ENCODE measurements around the gene FUCA2.
"Not testable (repeated sequence)": the region's sequence is repeated elsewhere in the genome, so short reads cannot be mapped to it uniquely, and the experiment has no call there.

The FUCA2 gene

GRCh38 chr6:143490775-143491174 lies 20.7 kb downstream of the FUCA2 start:
- no peak for DNase-seq

DNA sequence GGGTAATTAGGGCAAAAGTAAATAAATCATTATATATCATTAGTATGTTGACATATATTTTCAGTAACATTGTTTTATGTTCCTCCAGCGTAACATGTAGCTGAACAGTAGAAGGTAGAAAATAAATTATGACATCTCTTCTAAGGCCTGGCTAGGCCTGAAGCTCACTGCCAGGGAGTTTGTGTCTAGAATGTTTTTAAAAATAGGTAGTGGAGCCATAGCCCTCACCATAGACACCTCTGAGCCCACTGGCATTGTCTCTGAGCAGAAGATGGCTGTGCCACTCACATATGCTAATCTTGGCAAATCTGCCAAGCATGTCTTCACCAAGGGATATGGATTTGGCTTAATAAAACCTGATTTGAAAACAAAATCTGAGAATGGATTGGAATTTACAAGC lies 21.3 kb downstream of the FUCA2 start:
- no peak for DNase-seq

GRCh38 chr6:143486752-143487151 lies 24.8 kb downstream of the FUCA2 start:
- DNase-seq, result no peak

GRCh38 chr6:143485967-143486366 lies 25.6 kb downstream of the FUCA2 start:
- no peak for DNase-seq

DNA sequence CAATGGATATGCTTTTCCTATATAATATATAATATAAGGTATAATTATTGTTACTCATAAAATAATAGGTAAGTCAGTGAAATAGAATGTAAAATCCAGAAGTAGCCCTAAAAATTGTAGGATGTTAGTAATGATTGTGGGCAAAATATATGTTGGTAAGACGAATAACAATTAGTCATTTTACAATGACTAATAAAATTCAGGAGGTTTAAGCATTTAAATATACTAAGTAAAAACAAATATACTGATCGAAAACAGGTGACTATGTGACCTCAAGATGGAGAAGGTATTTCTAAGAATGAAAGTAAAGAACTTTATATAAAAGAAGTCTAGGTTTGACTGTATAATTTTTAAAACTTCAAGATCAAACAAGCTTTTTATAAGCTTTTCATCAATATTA lies 28.9 kb downstream of the FUCA2 start:
- DNase-seq, result no peak

GRCh38 chr6:143478479-143479062 lies 32.9 kb downstream of the FUCA2 start:
- DNase-seq, result no peak

GRCh38 chr6:143476545-143476944 lies 35.0 kb downstream of the FUCA2 start:
- DNase-seq, result no peak

DNA sequence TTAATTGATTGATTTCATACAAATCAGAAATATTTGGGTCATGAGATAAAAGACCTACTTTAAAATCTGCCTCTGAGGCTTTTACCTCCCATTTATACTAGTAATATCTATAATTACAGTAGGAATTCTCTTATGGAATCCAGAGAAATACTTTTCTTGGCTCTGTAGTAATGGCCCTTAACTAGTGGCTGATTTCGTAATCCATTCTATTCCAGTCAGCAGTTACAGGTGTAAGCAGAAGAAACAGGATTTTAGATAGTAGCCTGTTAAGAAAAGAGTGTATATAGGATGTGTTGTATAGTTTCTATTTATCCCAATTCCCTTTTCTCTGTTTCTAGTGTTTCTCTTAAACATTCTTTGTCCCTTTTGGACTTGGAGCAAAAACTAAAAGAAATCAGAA lies 39.7 kb downstream of the FUCA2 start:
- DNase-seq, result no peak

DNA sequence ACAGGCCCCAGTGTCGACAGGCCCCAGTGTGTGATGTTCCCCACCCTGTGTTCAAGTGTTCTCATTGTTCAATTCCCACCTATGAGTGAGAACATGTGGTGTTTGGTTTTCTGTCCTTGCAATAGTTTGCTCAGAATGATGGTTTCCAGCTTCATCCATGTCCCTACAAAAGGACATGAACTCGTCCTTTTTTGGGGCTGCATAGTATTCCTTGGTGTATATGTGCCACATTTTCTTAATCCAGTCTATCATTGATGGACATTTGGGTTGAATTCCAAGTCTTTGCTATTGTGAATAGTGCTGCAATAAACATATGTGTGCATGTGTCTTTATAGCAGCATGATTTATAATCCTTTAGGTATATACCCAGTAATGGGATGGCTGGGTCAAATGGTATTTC lies 42.7 kb downstream of the FUCA2 start:
- not testable (repeated sequence) for DNase-seq

DNA sequence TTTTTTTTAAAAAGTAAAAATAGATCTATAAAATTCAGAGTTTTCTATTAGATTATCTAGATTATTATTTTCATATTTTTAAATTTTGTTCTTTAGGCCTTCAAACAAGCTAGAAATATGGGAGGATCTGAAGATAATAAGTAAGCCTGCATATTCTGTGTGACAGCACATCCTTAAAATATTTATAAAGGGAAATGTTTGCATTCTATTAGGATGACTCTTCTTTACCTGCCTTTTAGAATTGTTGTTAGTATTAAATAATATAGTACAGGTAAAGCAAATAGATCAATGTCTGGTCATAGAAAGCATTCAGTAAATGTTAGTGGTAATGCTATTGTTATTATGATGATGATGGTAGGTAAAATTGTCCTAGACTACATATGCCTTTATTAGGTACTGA lies 43.5 kb downstream of the FUCA2 start:
- DNase-seq, result no peak

DNA sequence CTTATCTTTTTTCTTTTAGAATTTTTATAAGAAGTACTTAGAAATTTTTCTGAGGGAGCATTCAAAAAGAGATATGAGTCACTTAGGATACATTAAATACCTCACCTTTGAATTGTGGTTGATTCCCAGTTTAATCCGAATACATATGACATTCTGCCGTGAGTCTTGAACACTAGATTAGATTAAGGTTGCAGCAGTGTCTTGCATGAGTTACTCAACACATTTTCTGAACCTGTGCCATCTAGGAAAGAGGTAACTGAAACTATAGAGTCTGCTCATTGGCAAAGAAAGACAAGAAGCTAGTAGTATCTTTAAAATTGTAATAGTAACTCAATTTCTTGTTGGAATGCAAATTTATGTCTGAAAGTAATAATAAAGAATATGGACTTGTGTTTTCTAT lies 46.0 kb downstream of the FUCA2 start:
- DNase-seq, result no peak

GRCh38 chr6:143457563-143458359 lies 53.8 kb downstream of the FUCA2 start:
- no peak for DNase-seq

DNA sequence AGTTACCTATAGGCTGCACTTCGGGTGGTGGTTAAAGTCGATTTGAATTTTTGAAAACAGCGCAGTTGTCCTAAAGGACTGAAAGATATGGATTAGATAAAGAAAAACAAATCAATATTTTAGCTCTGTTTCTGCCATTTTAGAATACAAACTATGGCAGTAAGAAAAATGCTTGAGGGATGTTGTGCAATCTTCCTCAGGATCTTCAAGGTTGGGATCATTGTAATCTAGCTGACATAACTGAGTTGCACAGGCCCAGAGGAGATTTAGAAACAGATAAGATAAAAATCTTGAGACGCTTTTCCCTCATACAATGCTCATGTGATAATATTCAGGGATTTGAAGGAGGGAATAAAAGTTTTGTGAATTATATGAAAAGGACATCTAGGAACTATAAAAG lies 60.0 kb downstream of the FUCA2 start:
- DNase-seq, result no peak

- DNase-seq, result peak; percentile 65
These were observed 60.8 kb downstream of the FUCA2 start, which contains the start of the genes ADAT2 and PEX3 for GRCh38 chr6:143450453-143451371. Gene ADAT2 (minus strand): TSS chr6:143450695. CDS start chr6:143450658, 37 bp downstream. Gene PEX3 (plus strand): TSS chr6:143450805. CDS start chr6:143451043, 238 bp downstream.

DNA sequence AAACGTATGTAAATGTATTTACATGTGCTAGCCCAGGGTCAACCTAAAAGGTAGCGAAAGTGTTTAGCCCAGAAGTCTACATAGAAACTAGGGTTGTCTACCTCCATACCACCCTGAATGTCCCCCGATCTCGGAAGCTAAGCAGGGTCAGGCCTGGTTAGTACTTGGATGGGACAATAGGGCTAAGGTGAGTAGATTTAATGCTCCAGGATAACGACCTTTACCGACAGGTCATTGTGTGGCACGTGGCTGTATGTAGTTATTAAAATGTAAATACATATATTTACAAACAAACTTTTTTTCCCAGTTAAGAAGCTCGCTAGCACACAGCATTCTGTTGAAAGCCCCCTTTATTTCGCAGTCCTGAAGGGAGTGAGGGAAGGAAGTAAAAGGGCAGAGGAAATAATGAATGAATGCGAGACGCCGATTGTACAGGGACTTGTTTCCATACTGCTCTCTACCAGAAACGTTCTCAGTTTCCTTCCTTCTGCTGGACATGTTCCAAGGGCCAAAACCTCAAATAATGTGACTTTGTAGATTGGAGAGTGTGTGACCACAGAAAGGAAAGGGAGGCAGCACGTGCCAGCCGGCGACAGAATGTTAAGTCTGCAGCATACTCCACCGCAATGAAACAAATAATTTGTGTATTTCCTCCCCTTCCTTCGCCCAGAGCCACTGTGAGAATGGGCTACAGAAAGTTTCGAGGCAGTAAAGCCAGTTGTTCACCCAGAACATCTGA lies 61.6 kb downstream of the FUCA2 start:
- DNase-seq, result no peak

- no peak for DNase-seq
These were observed 62.3 kb downstream of the FUCA2 start for GRCh38 chr6:143449082-143449713.

DNA sequence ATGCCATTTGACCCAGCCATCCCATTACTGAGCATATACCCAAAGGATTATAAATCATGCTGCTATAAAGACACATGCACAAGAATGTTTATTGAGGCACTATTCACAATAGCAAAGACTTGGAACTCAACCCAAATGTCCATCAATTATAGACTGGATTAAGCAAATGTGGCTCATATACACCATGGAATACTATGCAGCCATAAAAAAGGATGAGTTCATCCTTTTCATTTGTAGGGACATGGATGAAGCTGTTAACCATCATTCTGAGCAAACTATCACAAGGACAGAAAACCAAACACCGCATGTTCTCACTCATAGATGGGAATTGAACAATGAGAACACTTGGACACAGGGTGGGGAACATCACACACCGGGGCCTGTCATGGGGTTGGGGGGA lies 63.7 kb downstream of the FUCA2 start:
- not testable (repeated sequence) for DNase-seq
